Type B pancreatic cell (in vitro differentiated cells): ENCODE results near the gene SPRN. TPM values are rescaled to one million over a fixed set of nuclear protein-coding genes. Genes with fewer than 3 reads are reported as not detected.
A peak's percentile ranks its signal among the peaks of the same experiment; 100 is the strongest.

Experiments
- DNase-seq: peaks from one replicate; pipeline ENCODE4 v3.0.0; 2021; ENCODE audit warnings: mixed read lengths; ENCODE audit not compliant: unreplicated experiment; ENCODE audit errors: extremely low spot score
- H3K27ac Mint-ChIP-seq: 2 replicates; pipeline ENCODE4 v1.8.0; 2021; ENCODE audit warnings: mild to moderate bottlenecking, mixed read lengths
- H3K27me3 Mint-ChIP-seq: 2 replicates; pipeline ENCODE4 v1.8.0; 2021; ENCODE audit warnings: mixed read lengths
- H3K36me3 Mint-ChIP-seq: 2 replicates; pipeline ENCODE4 v1.8.0; 2021; ENCODE audit warnings: mixed read lengths
- H3K4me1 Mint-ChIP-seq: one replicate; pipeline ENCODE4 v1.8.0; 2021; ENCODE audit warnings: mixed read lengths; ENCODE audit not compliant: unreplicated experiment
- H3K4me3 Mint-ChIP-seq: 2 replicates; pipeline ENCODE4 v1.8.0; 2021; ENCODE audit warnings: mild to moderate bottlenecking, mixed read lengths
- H3K9me3 Mint-ChIP-seq: 2 replicates; pipeline ENCODE4 v1.8.0; 2021; ENCODE audit warnings: mixed read lengths
- total RNA-seq: library from RNA; stranded (reverse); gene quantifications from 2 replicates; pipeline ENCODE4 v1.2.1, GENCODE V29; 2021; ENCODE audit warnings: low replicate concordance
- TF ChIP-seq, protein P1 (sequence below): fragments of 200-600 bp; sonication (generic); conservative IDR thresholded peaks from 2 replicates; pipeline ENCODE4 v1.5.0; 2021; ENCODE audit warnings: antibody characterized with exemption, mild to moderate bottlenecking

The SPRN gene
- total RNA-seq, 1 donor from 2014 or later, result 0.56 TPM

- peaks cover 74% of the 10 kb centered on the region for H3K36me3 Mint-ChIP-seq
- no peak overlapping the region for H3K4me3 Mint-ChIP-seq
- H3K27ac Mint-ChIP-seq, result no peak overlapping the region
- no peak for DNase-seq
- peaks cover 5% of the 10 kb centered on the region for H3K4me1 Mint-ChIP-seq
- TF ChIP-seq, protein P1, sequence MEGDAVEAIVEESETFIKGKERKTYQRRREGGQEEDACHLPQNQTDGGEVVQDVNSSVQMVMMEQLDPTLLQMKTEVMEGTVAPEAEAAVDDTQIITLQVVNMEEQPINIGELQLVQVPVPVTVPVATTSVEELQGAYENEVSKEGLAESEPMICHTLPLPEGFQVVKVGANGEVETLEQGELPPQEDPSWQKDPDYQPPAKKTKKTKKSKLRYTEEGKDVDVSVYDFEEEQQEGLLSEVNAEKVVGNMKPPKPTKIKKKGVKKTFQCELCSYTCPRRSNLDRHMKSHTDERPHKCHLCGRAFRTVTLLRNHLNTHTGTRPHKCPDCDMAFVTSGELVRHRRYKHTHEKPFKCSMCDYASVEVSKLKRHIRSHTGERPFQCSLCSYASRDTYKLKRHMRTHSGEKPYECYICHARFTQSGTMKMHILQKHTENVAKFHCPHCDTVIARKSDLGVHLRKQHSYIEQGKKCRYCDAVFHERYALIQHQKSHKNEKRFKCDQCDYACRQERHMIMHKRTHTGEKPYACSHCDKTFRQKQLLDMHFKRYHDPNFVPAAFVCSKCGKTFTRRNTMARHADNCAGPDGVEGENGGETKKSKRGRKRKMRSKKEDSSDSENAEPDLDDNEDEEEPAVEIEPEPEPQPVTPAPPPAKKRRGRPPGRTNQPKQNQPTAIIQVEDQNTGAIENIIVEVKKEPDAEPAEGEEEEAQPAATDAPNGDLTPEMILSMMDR, result no peak
- H3K9me3 Mint-ChIP-seq, result no peaks in the 10 kb centered on the region
- no peaks in the 10 kb centered on the region for H3K27me3 Mint-ChIP-seq
Measured at GRCh38 chr10:133405844-133406527, 18.4 kb downstream of the SPRN start.

DNA sequence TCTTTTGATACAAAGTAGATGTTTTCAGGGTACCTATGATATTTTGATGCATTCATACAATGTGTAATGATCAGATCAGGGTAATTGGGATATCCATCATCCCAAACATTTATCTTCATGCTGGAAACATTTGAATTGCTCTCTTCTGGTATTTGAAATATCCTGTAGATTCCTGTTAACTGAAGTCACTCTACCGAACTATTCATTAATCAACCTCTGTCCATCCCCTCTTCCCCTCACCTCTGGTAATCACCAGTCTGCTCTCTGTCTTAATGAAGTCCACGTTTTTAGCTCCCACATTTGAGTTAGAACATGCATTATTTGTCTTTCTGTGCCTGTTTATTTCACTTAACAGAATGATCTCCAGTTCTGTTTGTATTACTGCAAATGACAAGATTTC, 19.2 kb downstream of the SPRN start:
- Mint-ChIP-seq H3K4me3 (no peak overlapping the region), H3K4me1 (peaks cover 5% of the 10 kb centered on the region), H3K27ac (no peak overlapping the region), H3K27me3 (no peaks in the 10 kb centered on the region), H3K9me3 (no peaks in the 10 kb centered on the region), H3K36me3 (peaks cover 67% of the 10 kb centered on the region)
- TF ChIP-seq, protein P1, result no peak
- DNase-seq, result no peak

- TF ChIP-seq, protein P1, result no peak
- Mint-ChIP-seq H3K4me3 (no peak overlapping the region), H3K9me3 (no peaks in the 10 kb centered on the region), H3K27me3 (no peaks in the 10 kb centered on the region), H3K4me1 (peaks cover 5% of the 10 kb centered on the region), H3K36me3 (peaks cover 54% of the 10 kb centered on the region), H3K27ac (no peak overlapping the region)
- DNase-seq, result no peak
Measured at GRCh38 chr10:133403784-133404183, 20.6 kb downstream of the SPRN start.

- DNase-seq, result peak; percentile 39
- Mint-ChIP-seq H3K27ac (no peak overlapping the region), H3K4me3 (no peak overlapping the region), H3K36me3 (peaks cover 49% of the 10 kb centered on the region), H3K4me1 (peaks cover 5% of the 10 kb centered on the region), H3K9me3 (no peaks in the 10 kb centered on the region), H3K27me3 (no peaks in the 10 kb centered on the region)
- TF ChIP-seq, protein P1, result no peak
Measured at GRCh38 chr10:133403359-133403758, 21.1 kb downstream of the SPRN start.

- Mint-ChIP-seq H3K9me3 (no peaks in the 10 kb centered on the region), H3K4me1 (peaks cover 5% of the 10 kb centered on the region), H3K36me3 (peaks cover 44% of the 10 kb centered on the region), H3K27me3 (no peaks in the 10 kb centered on the region), H3K4me3 (no peak overlapping the region), H3K27ac (no peak overlapping the region)
- peak; percentile 58 for DNase-seq
- TF ChIP-seq, protein P1, result no peak
Measured at GRCh38 chr10:133401981-133402725, 22.3 kb downstream of the SPRN start.
